AG04450 (cell line): ENCODE data around the gene RTTN. TPM values are rescaled to one million over a fixed set of nuclear protein-coding genes. Genes with fewer than 3 reads are reported as not detected.

Experiments
- CTCF ChIA-PET: fragments of 300-600, 350-600 bp; formaldehyde crosslinking; extraction: SDS; loops from one replicate; lab custom pipeline; 2022; ENCODE audit warnings: antibody characterized with exemption, inconsistent platforms; lab: Charles Lee
- POLR2A ChIA-PET: fragments of 350-600 bp; formaldehyde crosslinking; extraction: SDS; loops from one replicate; lab custom pipeline; 2021; ENCODE audit warnings: antibody characterized with exemption, inconsistent platforms; lab: Yijun Ruan, JAX
- DNase-seq: peaks from one replicate; pipeline ENCODE4 v3.0.0-alpha.2; 2011; ENCODE audit warnings: low read depth, low spot score
- H3K27ac ChIP-seq: one replicate; pipeline ENCODE4 v1.5.1; 2012; ENCODE audit warnings: low read depth, low read length, control low read depth
- H3K27me3 ChIP-seq: one replicate; pipeline ENCODE4 v1.6.0; 2012; ENCODE audit warnings: low read length; ENCODE audit not compliant: control insufficient read depth, insufficient read depth
- H3K4me3 ChIP-seq: 2 replicates; pipeline ENCODE4 v1.5.1; 2011; ENCODE audit warnings: mild to moderate bottlenecking, low read depth, low read length, control low read depth
- H3K9me3 ChIP-seq: 2 replicates; pipeline ENCODE4 v1.5.1; 2012; ENCODE audit warnings: low read length; ENCODE audit not compliant: control insufficient read depth, insufficient read depth
- CTCF ChIP-seq: IDR thresholded peaks from 2 replicates; pipeline ENCODE4 v1.5.1; 2011; ENCODE audit warnings: low read depth, low read length, control low read depth, inconsistent platforms
- polyA plus RNA-seq: library from polyadenylated mRNA; depleted of rRNA; stranded (reverse); fragments of >200 nt; gene quantifications from 2 replicates; pipeline ENCODE4 v1.2.3, GENCODE V29; 2011

RTTN gene
- polyA plus RNA-seq, 1 experiment: 4.6 TPM

DNA sequence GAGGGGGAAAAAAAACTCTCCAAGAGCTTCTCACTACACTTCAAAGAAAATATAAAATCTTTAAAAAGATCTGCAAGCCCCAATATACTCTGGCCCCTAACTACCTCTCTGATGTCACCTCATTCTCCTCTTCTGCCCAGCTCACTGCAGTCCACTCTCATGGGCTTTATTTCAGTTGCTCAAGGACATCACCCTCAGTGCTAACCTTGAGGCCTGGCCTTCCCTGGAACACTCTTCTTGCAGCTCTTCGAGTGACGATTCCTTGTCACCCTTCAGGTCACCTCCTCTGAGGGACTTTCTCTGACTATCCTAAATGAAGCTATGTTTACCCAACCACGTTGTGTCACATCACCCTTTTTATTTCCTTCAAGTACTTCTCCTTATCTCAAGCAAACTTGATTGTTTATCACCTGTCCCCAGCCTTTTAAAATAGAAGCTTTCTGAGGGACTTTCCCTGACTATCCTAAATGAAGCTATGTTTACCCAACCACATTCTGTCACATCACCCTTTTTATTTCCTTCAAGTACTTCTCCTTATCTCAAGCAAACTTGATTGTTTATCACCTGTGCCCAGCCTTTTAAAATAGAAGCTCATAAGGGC is 10.4 kb downstream of the RTTN start:
- POLR2A ChIA-PET: no interaction called here
- H3K27me3 ChIP-seq: no peaks in the 10 kb centered on the region
- TF ChIP-seq CTCF: no peak
- CTCF ChIA-PET: interaction anchor here (0.7 to 10.6 kb wide), 48 partner anchors 8 to 1377 kb away, joined by 3 to 302 read pairs (median 4); partner anchors contain the start of gene RTTN
- H3K9me3 ChIP-seq: no peaks in the 10 kb centered on the region
- H3K4me3 ChIP-seq: no peak overlapping the region
- H3K27ac ChIP-seq: no peak overlapping the region
- no peak for DNase-seq

GRCh38 chr18:70194227-70194890 is 11.1 kb downstream of the RTTN start:
- Histone ChIP-seq H3K27ac (no peak overlapping the region), H3K4me3 (no peak overlapping the region), H3K27me3 (no peaks in the 10 kb centered on the region), H3K9me3 (no peaks in the 10 kb centered on the region)
- ChIA-PET POLR2A (no interaction called here), CTCF (interaction anchor here (0.7 to 10.6 kb wide), 15 partner anchors 10 to 1351 kb away, joined by 3 to 302 read pairs (median 7); partner anchors contain the start of gene RTTN)
- DNase-seq: no peak
- no peak for TF ChIP-seq CTCF

- TF ChIP-seq CTCF: no peak
- Histone ChIP-seq H3K4me3 (no peak overlapping the region), H3K27ac (no peak overlapping the region), H3K27me3 (no peaks in the 10 kb centered on the region), H3K9me3 (no peaks in the 10 kb centered on the region)
- no peak for DNase-seq
- ChIA-PET POLR2A (no interaction called here), CTCF (interaction anchor here (1.1 to 7.0 kb wide), 4 partner anchors 19 to 300 kb away, joined by 3 to 302 read pairs (median 16); no protein-coding TSS in a partner anchor)
Measured at GRCh38 chr18:70190529-70190928, 15.0 kb downstream of the RTTN start.

DNA sequence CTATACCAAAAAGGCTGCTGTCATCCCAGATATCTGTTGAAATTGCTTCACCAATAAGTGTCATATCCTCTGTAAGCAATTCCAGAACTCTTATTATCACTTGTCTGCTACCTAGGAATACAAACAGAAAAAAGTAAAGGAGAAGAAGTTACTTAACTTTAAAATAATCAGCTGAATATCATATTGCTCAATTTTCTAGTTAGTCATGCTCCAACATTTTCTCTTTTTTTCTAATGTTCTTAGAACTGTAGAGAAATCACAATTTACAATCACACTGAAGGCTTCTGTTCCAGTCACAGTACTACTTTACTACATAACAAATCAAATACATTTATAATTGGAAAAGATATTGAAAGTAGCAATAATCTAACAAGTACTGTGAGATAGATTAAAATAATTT is 17.4 kb downstream of the RTTN start:
- POLR2A ChIA-PET: interaction anchor here (0.6 kb wide), 1 partner anchor 141 kb away, joined by 3 read pairs; no protein-coding TSS in a partner anchor

More for the DNA sequence above, 17.4 kb downstream of the RTTN start:
- no peak for TF ChIP-seq CTCF
- Histone ChIP-seq H3K9me3 (no peaks in the 10 kb centered on the region), H3K27me3 (no peaks in the 10 kb centered on the region), H3K27ac (no peak overlapping the region), H3K4me3 (no peak overlapping the region)
- no peak for DNase-seq
- CTCF ChIA-PET: interaction anchor here (0.7 to 4.3 kb wide), 6 partner anchors 245 to 302 kb away, joined by 3 to 26 read pairs (median 4); no protein-coding TSS in a partner anchor
